Liver (tissue), 3 donors: ENCODE results near the gene RNF144B.

Experiments used
- FOXA1 ChIP-seq: IDR thresholded peaks from 2 replicates; pipeline ENCODE4 v1.6.1; 2016; ENCODE audit warnings: antibody characterized with exemption
- TAF1 ChIP-seq: conservative IDR thresholded peaks from 2 replicates; pipeline ENCODE4 v1.6.1; 2016; ENCODE audit warnings: antibody characterized with exemption, mild to moderate bottlenecking
- TF ChIP-seq, protein P1 (sequence below): fragments of 150-350 bp; IDR thresholded peaks from 2 replicates; pipeline ENCODE4 v1.5.1; 2017; ENCODE audit warnings: improper control_type of control experiment, low read depth, low read length; ENCODE audit not compliant: missing input control
- TF ChIP-seq, protein P2 (sequence below): IDR thresholded peaks from 2 replicates; pipeline ENCODE4 v1.6.1; 2016; ENCODE audit warnings: antibody characterized with exemption
- TF ChIP-seq, protein P3 (sequence below): IDR thresholded peaks from 2 replicates; pipeline ENCODE4 v1.6.1; 2016; ENCODE audit warnings: antibody characterized with exemption
- TF ChIP-seq, protein P4 (sequence below): IDR thresholded peaks from 2 replicates; pipeline ENCODE4 v1.6.1; 2016; ENCODE audit warnings: antibody characterized with exemption, mild to moderate bottlenecking
- donor health status: healthy.
- donor health status: healthy.

DNA sequence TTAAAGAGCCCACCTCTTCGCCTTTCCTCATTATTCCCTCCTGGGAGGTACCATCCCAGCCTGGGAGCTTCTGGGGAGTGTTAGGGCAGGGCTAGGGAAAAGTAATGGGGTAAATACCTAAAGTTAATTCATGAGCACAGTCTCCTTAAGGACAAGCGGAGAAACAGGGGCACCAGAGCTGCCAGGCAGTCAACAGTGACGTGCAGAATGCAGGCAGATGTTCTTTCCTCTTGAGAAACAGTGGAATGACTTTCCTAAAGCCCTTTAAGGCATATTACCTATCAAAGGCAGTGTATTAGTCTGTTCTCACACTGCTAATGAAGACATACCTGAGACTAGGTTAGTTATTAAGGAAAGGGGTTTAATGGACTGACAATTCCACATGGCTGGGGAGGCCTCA, 76.3 kb downstream of the RNF144B start:
- TF ChIP-seq, protein P1, sequence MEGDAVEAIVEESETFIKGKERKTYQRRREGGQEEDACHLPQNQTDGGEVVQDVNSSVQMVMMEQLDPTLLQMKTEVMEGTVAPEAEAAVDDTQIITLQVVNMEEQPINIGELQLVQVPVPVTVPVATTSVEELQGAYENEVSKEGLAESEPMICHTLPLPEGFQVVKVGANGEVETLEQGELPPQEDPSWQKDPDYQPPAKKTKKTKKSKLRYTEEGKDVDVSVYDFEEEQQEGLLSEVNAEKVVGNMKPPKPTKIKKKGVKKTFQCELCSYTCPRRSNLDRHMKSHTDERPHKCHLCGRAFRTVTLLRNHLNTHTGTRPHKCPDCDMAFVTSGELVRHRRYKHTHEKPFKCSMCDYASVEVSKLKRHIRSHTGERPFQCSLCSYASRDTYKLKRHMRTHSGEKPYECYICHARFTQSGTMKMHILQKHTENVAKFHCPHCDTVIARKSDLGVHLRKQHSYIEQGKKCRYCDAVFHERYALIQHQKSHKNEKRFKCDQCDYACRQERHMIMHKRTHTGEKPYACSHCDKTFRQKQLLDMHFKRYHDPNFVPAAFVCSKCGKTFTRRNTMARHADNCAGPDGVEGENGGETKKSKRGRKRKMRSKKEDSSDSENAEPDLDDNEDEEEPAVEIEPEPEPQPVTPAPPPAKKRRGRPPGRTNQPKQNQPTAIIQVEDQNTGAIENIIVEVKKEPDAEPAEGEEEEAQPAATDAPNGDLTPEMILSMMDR, result no peak
- no peak for TF ChIP-seq FOXA1
- no peak for TF ChIP-seq TAF1
- TF ChIP-seq, protein P2, sequence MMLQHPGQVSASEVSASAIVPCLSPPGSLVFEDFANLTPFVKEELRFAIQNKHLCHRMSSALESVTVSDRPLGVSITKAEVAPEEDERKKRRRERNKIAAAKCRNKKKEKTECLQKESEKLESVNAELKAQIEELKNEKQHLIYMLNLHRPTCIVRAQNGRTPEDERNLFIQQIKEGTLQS, result no peak
- TF ChIP-seq, protein P3, sequence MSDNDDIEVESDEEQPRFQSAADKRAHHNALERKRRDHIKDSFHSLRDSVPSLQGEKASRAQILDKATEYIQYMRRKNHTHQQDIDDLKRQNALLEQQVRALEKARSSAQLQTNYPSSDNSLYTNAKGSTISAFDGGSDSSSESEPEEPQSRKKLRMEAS, result no peak
- TF ChIP-seq, protein P4, sequence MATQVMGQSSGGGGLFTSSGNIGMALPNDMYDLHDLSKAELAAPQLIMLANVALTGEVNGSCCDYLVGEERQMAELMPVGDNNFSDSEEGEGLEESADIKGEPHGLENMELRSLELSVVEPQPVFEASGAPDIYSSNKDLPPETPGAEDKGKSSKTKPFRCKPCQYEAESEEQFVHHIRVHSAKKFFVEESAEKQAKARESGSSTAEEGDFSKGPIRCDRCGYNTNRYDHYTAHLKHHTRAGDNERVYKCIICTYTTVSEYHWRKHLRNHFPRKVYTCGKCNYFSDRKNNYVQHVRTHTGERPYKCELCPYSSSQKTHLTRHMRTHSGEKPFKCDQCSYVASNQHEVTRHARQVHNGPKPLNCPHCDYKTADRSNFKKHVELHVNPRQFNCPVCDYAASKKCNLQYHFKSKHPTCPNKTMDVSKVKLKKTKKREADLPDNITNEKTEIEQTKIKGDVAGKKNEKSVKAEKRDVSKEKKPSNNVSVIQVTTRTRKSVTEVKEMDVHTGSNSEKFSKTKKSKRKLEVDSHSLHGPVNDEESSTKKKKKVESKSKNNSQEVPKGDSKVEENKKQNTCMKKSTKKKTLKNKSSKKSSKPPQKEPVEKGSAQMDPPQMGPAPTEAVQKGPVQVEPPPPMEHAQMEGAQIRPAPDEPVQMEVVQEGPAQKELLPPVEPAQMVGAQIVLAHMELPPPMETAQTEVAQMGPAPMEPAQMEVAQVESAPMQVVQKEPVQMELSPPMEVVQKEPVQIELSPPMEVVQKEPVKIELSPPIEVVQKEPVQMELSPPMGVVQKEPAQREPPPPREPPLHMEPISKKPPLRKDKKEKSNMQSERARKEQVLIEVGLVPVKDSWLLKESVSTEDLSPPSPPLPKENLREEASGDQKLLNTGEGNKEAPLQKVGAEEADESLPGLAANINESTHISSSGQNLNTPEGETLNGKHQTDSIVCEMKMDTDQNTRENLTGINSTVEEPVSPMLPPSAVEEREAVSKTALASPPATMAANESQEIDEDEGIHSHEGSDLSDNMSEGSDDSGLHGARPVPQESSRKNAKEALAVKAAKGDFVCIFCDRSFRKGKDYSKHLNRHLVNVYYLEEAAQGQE, result no peak
